GM21576 (cell line): Measurements from ENCODE around the gene FOXF1.

Source experiments
- ATAC-seq: cut with Tn5 transposase; IDR thresholded peaks from one replicate; pipeline ENCODE4 v1.9.1; 2021; ENCODE audit warnings: mild to moderate bottlenecking, moderate library complexity; ENCODE audit not compliant: unreplicated experiment

The FOXF1 gene

GRCh38 chr16:86492267-86492960 is 17.9 kb upstream of the FOXF1 start:
- no peak for ATAC-seq

- ATAC-seq = no peak
Observed at GRCh38 chr16:86492961-86493629, 17.2 kb upstream of the FOXF1 start.

- no peak for ATAC-seq
Observed at GRCh38 chr16:86494039-86494564, 16.2 kb upstream of the FOXF1 start.

GRCh38 chr16:86494565-86495356 is 15.6 kb upstream of the FOXF1 start:
- no peak for ATAC-seq

GRCh38 chr16:86495357-86495701 is 15.0 kb upstream of the FOXF1 start:
- ATAC-seq = no peak

GRCh38 chr16:86495756-86496261 is 14.5 kb upstream of the FOXF1 start:
- ATAC-seq = no peak

- ATAC-seq = no peak
Observed at GRCh38 chr16:86496262-86496928, 13.9 kb upstream of the FOXF1 start.

- ATAC-seq = no peak
Observed at GRCh38 chr16:86496929-86497461, 13.3 kb upstream of the FOXF1 start.

- no peak for ATAC-seq
Observed at GRCh38 chr16:86497551-86498021, 12.7 kb upstream of the FOXF1 start.

- no peak for ATAC-seq
Observed at GRCh38 chr16:86498155-86498670, 12.1 kb upstream of the FOXF1 start.

GRCh38 chr16:86498671-86499439 is 11.5 kb upstream of the FOXF1 start:
- ATAC-seq = no peak

- ATAC-seq = no peak
Observed at GRCh38 chr16:86499440-86499786, 10.9 kb upstream of the FOXF1 start.

GRCh38 chr16:86499889-86500707 is 10.2 kb upstream of the FOXF1 start:
- no peak for ATAC-seq

GRCh38 chr16:86500708-86501510 is 9.4 kb upstream of the FOXF1 start:
- no peak for ATAC-seq

GRCh38 chr16:86501989-86502855 is 8.1 kb upstream of the FOXF1 start:
- no peak for ATAC-seq

GRCh38 chr16:86502856-86503748 is 7.2 kb upstream of the FOXF1 start:
- ATAC-seq = no peak
